T-helper 2 cell treated with Interferon-gamma antibody and Interleukin-4, amounts not matched to agents 100 ng/mL and 5 ng/mL, for 36 hours (primary cell): ENCODE measurements around the gene HDAC8. TPM values are rescaled to one million over a fixed set of nuclear protein-coding genes. Genes with fewer than 3 reads are reported as not detected.

Experiments
- intact Hi-C: fragments of 100-400 bp; cut with micrococcal nuclease; formaldehyde crosslinking; loops from one replicate; pipeline ENCODE4 v1.15.1; 2023
- total RNA-seq: library from RNA; stranded (reverse); gene quantifications from 2 replicates; pipeline ENCODE4 v1.2.3, GENCODE V29; 2022

The HDAC8 gene
- total RNA-seq, 1 donor from 2014 or later = 30.5 TPM

- intact Hi-C loops = no loop called here
Measured at GRCh38 chrX:72381439-72382201, 191.0 kb downstream of the HDAC8 start.

GRCh38 chrX:72376124-72376523 is 196.5 kb downstream of the HDAC8 start:
- intact Hi-C loops = no loop called here

- intact Hi-C loops = no loop called here
Measured at GRCh38 chrX:72373136-72373535, 199.5 kb downstream of the HDAC8 start.

GRCh38 chrX:72372735-72373134 is 199.9 kb downstream of the HDAC8 start:
- intact Hi-C loops = no loop called here

GRCh38 chrX:72371405-72371804 is 201.2 kb downstream of the HDAC8 start:
- intact Hi-C loops = no loop called here

GRCh38 chrX:72368796-72369195 is 203.8 kb downstream of the HDAC8 start:
- intact Hi-C loops = no loop called here

- intact Hi-C loops = no loop called here
Measured at GRCh38 chrX:72367516-72367915, 205.1 kb downstream of the HDAC8 start.

GRCh38 chrX:72366701-72367454 is 205.8 kb downstream of the HDAC8 start:
- intact Hi-C loops = no loop called here

GRCh38 chrX:72366178-72366577 is 206.5 kb downstream of the HDAC8 start:
- intact Hi-C loops = no loop called here

- intact Hi-C loops = no loop called here
Measured at GRCh38 chrX:72365126-72365525, 207.5 kb downstream of the HDAC8 start.

GRCh38 chrX:72360326-72360725 is 212.3 kb downstream of the HDAC8 start:
- intact Hi-C loops = no loop called here

- intact Hi-C loops = no loop called here
Measured at GRCh38 chrX:72358313-72358712, 214.3 kb downstream of the HDAC8 start.

- intact Hi-C loops = no loop called here
Measured at GRCh38 chrX:72352786-72353185, 219.9 kb downstream of the HDAC8 start.

GRCh38 chrX:72351606-72352334 is 220.9 kb downstream of the HDAC8 start:
- intact Hi-C loops = no loop called here

GRCh38 chrX:72349190-72349589 is 223.5 kb downstream of the HDAC8 start:
- intact Hi-C loops = no loop called here

GRCh38 chrX:72348247-72348979 is 224.2 kb downstream of the HDAC8 start:
- intact Hi-C loops = no loop called here

- intact Hi-C loops = no loop called here
Measured at GRCh38 chrX:72347366-72347765, 225.3 kb downstream of the HDAC8 start.

GRCh38 chrX:72346302-72346949 is 226.2 kb downstream of the HDAC8 start:
- intact Hi-C loops = no loop called here

GRCh38 chrX:72340626-72341025 is 232.0 kb downstream of the HDAC8 start:
- intact Hi-C loops = no loop called here

- intact Hi-C loops = no loop called here
Measured at GRCh38 chrX:72340041-72340440, 232.6 kb downstream of the HDAC8 start.

GRCh38 chrX:72330131-72330530 is 242.5 kb downstream of the HDAC8 start:
- intact Hi-C loops = no loop called here
